ENCODE results near the gene UNC13A.
"Not testable (repeated sequence)": the region's sequence is repeated elsewhere in the genome, so short reads cannot be mapped to it uniquely, and the experiment has no call there.

The UNC13A gene

GRCh38 chr19:17572638-17573037 lies 115.5 kb downstream of the UNC13A start:
- TF ChIP-seq, protein P1, sequence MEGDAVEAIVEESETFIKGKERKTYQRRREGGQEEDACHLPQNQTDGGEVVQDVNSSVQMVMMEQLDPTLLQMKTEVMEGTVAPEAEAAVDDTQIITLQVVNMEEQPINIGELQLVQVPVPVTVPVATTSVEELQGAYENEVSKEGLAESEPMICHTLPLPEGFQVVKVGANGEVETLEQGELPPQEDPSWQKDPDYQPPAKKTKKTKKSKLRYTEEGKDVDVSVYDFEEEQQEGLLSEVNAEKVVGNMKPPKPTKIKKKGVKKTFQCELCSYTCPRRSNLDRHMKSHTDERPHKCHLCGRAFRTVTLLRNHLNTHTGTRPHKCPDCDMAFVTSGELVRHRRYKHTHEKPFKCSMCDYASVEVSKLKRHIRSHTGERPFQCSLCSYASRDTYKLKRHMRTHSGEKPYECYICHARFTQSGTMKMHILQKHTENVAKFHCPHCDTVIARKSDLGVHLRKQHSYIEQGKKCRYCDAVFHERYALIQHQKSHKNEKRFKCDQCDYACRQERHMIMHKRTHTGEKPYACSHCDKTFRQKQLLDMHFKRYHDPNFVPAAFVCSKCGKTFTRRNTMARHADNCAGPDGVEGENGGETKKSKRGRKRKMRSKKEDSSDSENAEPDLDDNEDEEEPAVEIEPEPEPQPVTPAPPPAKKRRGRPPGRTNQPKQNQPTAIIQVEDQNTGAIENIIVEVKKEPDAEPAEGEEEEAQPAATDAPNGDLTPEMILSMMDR (IDR thresholded peaks at IDR 0.05; ENCODE audit: insufficient read depth, low read length, poor library complexity, severe bottlenecking) = no peak
- no peak for TF ChIP-seq EZH2phosphoT487 (conservative IDR thresholded peaks at IDR 0.05; ENCODE audit: low read length)
- Histone ChIP-seq H3K9me3 (ENCODE audit: insufficient read depth, low read length) (no peaks in the 10 kb centered on the region), H3K9ac (ENCODE audit: low read length) (no peak overlapping the region), H3K36me3 (ENCODE audit: low read length) (peaks cover 10% of the 10 kb centered on the region; the same call in 1 of the 2 replicates), H3K79me2 (ENCODE audit: insufficient read depth, low read length) (no peaks in the 10 kb centered on the region), H2AFZ (ENCODE audit: low read depth, low read length, severe bottlenecking) (no peak overlapping the region), H3K27me3 (ENCODE audit: low read length) (no peaks in the 10 kb centered on the region), H3K4me3 (ENCODE audit: insufficient read depth, low read length, poor library complexity, severe bottlenecking) (no peak overlapping the region), H4K20me1 (ENCODE audit: low read depth, low read length) (no peaks in the 10 kb centered on the region), H3K4me2 (ENCODE audit: low read depth, low read length, poor library complexity, severe bottlenecking) (no peak overlapping the region), H3K9me2 (replicated peaks; ENCODE audit: insufficient read depth, low read length) (no peaks in the 10 kb centered on the region), H3F3A (ENCODE audit: insufficient read depth) (peaks cover 6% of the 10 kb centered on the region; the same call in 1 of the 2 replicates), H3K27ac (ENCODE audit: low read depth, low read length) (no peak overlapping the region)

DNA sequence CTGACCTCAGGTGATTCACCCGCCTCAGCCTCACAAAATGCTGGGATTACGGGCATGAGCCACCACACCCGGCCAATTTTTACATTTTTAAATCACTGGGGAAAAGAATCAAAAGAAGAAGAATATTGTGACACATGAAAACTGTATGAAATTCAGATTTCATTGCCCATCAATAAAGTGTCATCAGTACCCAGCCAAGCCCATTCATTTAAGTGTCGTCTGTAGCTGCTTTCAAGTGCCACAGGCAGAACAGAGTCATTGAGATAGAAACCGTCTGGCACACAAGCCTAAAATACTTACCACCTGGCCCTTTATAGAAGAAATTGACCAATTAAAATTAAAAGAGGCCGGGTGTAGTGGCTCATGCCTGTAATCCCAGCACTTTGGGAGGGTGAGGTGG lies 117.4 kb downstream of the UNC13A start:
- Histone ChIP-seq H3K9ac (ENCODE audit: low read length) (no peak overlapping the region), H3K36me3 (ENCODE audit: low read length) (peaks cover 6% of the 10 kb centered on the region; the same call in 1 of the 2 replicates), H3K4me3 (ENCODE audit: insufficient read depth, low read length, poor library complexity, severe bottlenecking) (no peak overlapping the region), H3K9me3 (ENCODE audit: insufficient read depth, low read length) (no peaks in the 10 kb centered on the region), H3F3A (ENCODE audit: insufficient read depth) (peaks cover 6% of the 10 kb centered on the region; the same call in 1 of the 2 replicates), H3K9me2 (replicated peaks; ENCODE audit: insufficient read depth, low read length) (no peaks in the 10 kb centered on the region), H4K20me1 (ENCODE audit: low read depth, low read length) (no peaks in the 10 kb centered on the region), H2AFZ (ENCODE audit: low read depth, low read length, severe bottlenecking) (no peak overlapping the region), H3K79me2 (ENCODE audit: insufficient read depth, low read length) (no peaks in the 10 kb centered on the region), H3K27ac (ENCODE audit: low read depth, low read length) (no peak overlapping the region), H3K27me3 (ENCODE audit: low read length) (no peaks in the 10 kb centered on the region), H3K4me2 (ENCODE audit: low read depth, low read length, poor library complexity, severe bottlenecking) (no peak overlapping the region)
- no peak for TF ChIP-seq EZH2phosphoT487 (conservative IDR thresholded peaks at IDR 0.05; ENCODE audit: low read length)
- TF ChIP-seq, protein P1 (IDR thresholded peaks at IDR 0.05; ENCODE audit: insufficient read depth, low read length, poor library complexity, severe bottlenecking) = no peak

DNA sequence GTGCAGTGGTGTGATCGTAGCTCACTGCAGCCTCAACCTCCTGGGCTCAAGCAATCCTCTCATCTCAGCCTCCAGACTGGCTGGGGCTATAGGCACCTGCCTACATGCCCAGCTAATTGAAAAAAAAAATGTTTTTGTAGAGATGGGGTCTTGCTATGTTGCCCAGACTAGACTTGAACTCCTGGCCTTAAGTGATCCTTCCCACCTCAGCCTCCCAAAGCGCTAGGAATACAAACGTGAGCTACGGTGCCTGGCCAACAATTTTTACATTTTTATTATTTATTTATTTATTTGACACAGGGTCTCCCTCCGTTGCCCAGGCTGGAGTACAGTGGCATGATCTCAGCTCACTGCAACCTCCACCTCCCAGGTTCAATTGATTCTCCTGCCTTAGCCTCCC lies 117.9 kb downstream of the UNC13A start:
- H3K9me2 ChIP-seq (replicated peaks; ENCODE audit: insufficient read depth, low read length); H3K79me2 ChIP-seq (ENCODE audit: insufficient read depth, low read length); H3F3A ChIP-seq (ENCODE audit: insufficient read depth); H3K9me3 ChIP-seq (ENCODE audit: insufficient read depth, low read length); H4K20me1 ChIP-seq (ENCODE audit: low read depth, low read length); H2AFZ ChIP-seq (ENCODE audit: low read depth, low read length, severe bottlenecking); H3K4me2 ChIP-seq (ENCODE audit: low read depth, low read length, poor library complexity, severe bottlenecking); H3K4me3 ChIP-seq (ENCODE audit: insufficient read depth, low read length, poor library complexity, severe bottlenecking); H3K27ac ChIP-seq (ENCODE audit: low read depth, low read length); H3K27me3 ChIP-seq (ENCODE audit: low read length); H3K36me3 ChIP-seq (ENCODE audit: low read length); H3K9ac ChIP-seq (ENCODE audit: low read length): not testable (repeated sequence)

DNA sequence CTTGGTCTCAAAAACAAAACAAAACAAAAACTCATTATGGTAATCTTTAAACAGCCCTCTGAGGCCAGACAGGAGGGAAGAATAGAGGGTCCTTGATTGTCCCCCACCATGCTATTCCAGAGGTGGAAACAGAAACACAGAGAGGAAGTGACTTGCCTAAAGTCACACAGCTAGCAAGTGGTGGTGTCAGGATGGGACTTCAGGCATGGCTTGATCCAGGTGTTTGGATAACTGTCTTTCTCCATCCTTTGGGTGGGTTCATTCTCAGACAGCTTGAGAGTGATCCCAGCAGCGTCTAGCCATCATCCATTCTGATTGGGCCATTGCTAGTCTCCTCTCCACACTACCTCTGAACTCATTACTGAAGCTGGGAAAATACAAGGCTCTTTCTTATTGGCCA lies 120.2 kb downstream of the UNC13A start:
- Histone ChIP-seq H3K79me2 (ENCODE audit: insufficient read depth, low read length) (no peaks in the 10 kb centered on the region), H3K9me2 (replicated peaks; ENCODE audit: insufficient read depth, low read length) (no peaks in the 10 kb centered on the region), H3K27ac (ENCODE audit: low read depth, low read length) (no peak overlapping the region), H3K27me3 (ENCODE audit: low read length) (no peaks in the 10 kb centered on the region), H3F3A (ENCODE audit: insufficient read depth) (no peaks in the 10 kb centered on the region), H3K9ac (ENCODE audit: low read length) (no peak overlapping the region), H4K20me1 (ENCODE audit: low read depth, low read length) (no peaks in the 10 kb centered on the region), H2AFZ (ENCODE audit: low read depth, low read length, severe bottlenecking) (no peak overlapping the region), H3K4me2 (ENCODE audit: low read depth, low read length, poor library complexity, severe bottlenecking) (no peak overlapping the region), H3K4me3 (ENCODE audit: insufficient read depth, low read length, poor library complexity, severe bottlenecking) (no peak overlapping the region), H3K36me3 (ENCODE audit: low read length) (peaks cover 4% of the 10 kb centered on the region; the same call in 1 of the 2 replicates), H3K9me3 (ENCODE audit: insufficient read depth, low read length) (no peaks in the 10 kb centered on the region)
- no peak for TF ChIP-seq EZH2phosphoT487 (conservative IDR thresholded peaks at IDR 0.05; ENCODE audit: low read length)
- TF ChIP-seq, protein P1 (IDR thresholded peaks at IDR 0.05; ENCODE audit: insufficient read depth, low read length, poor library complexity, severe bottlenecking) = no peak
